ENCODE results near the gene TMEM179.

TMEM179 gene

GRCh38 chr14:104582662-104583061 is 21.9 kb downstream of the TMEM179 start:
- TF ChIP-seq SIN3A (IDR thresholded peaks at IDR 0.05; ENCODE audit: borderline replicate concordance, insufficient read depth, low read length) (no peak), TAF1 (IDR thresholded peaks at IDR 0.05; ENCODE audit: borderline replicate concordance, insufficient read depth, low read length) (no peak)

- TF ChIP-seq POLR2AphosphoS5 (IDR thresholded peaks at IDR 0.05; ENCODE audit: low read depth, low read length), result no peak
- TF ChIP-seq REST (IDR thresholded peaks at IDR 0.05; ENCODE audit: insufficient read depth in 1 of 2, low read depth in 2 of 2, low read length in 2 of 2), result no peak
- TF ChIP-seq TAF1 (IDR thresholded peaks at IDR 0.05; ENCODE audit: borderline replicate concordance, insufficient read depth, low read length), result no peak
- no peak for TF ChIP-seq FOXP2 (optimal IDR thresholded peaks at IDR 0.05; ENCODE audit: borderline replicate concordance, extremely low read depth, extremely low read length, insufficient read depth)
- no peak for TF ChIP-seq SIN3A (IDR thresholded peaks at IDR 0.05; ENCODE audit: borderline replicate concordance, insufficient read depth, low read length)
Observed at GRCh38 chr14:104582005-104582404, 22.6 kb downstream of the TMEM179 start.

- no peak for TF ChIP-seq FOXP2 (optimal IDR thresholded peaks at IDR 0.05; ENCODE audit: borderline replicate concordance, extremely low read depth, extremely low read length, insufficient read depth)
- TF ChIP-seq TAF1 (IDR thresholded peaks at IDR 0.05; ENCODE audit: borderline replicate concordance, insufficient read depth, low read length), result no peak
- TF ChIP-seq SIN3A (IDR thresholded peaks at IDR 0.05; ENCODE audit: borderline replicate concordance, insufficient read depth, low read length), result no peak
- TF ChIP-seq POLR2AphosphoS5 (IDR thresholded peaks at IDR 0.05; ENCODE audit: low read depth, low read length), result no peak
- TF ChIP-seq REST (IDR thresholded peaks at IDR 0.05; ENCODE audit: insufficient read depth in 1 of 2, low read depth in 2 of 2, low read length in 2 of 2), result no peak
Observed at GRCh38 chr14:104581521-104581920, 23.1 kb downstream of the TMEM179 start.

- TF ChIP-seq TAF1 (IDR thresholded peaks at IDR 0.05; ENCODE audit: borderline replicate concordance, insufficient read depth, low read length), result no peak
- TF ChIP-seq FOXP2 (optimal IDR thresholded peaks at IDR 0.05; ENCODE audit: borderline replicate concordance, extremely low read depth, extremely low read length, insufficient read depth), result no peak
- TF ChIP-seq SIN3A (IDR thresholded peaks at IDR 0.05; ENCODE audit: borderline replicate concordance, insufficient read depth, low read length), result no peak
- TF ChIP-seq REST (IDR thresholded peaks at IDR 0.05; ENCODE audit: insufficient read depth in 1 of 2, low read depth in 2 of 2, low read length in 2 of 2), result no peak
- no peak for TF ChIP-seq POLR2AphosphoS5 (IDR thresholded peaks at IDR 0.05; ENCODE audit: low read depth, low read length)
Observed at GRCh38 chr14:104580961-104581360, 23.6 kb downstream of the TMEM179 start.

GRCh38 chr14:104579507-104579906 is 25.1 kb downstream of the TMEM179 start, which contains the start of gene C14orf180:
Gene C14orf180 (plus strand): TSS chr14:104579764. CDS start chr14:104586431, 6,667 bp downstream.
- TF ChIP-seq TAF1 (IDR thresholded peaks at IDR 0.05; ENCODE audit: borderline replicate concordance, insufficient read depth, low read length) (no peak), REST (IDR thresholded peaks at IDR 0.05; ENCODE audit: insufficient read depth in 1 of 2, low read depth in 2 of 2, low read length in 2 of 2) (no peak), SIN3A (IDR thresholded peaks at IDR 0.05; ENCODE audit: borderline replicate concordance, insufficient read depth, low read length) (no peak), POLR2AphosphoS5 (IDR thresholded peaks at IDR 0.05; ENCODE audit: low read depth, low read length) (no peak), FOXP2 (optimal IDR thresholded peaks at IDR 0.05; ENCODE audit: borderline replicate concordance, extremely low read depth, extremely low read length, insufficient read depth) (no peak)
